ENCODE results near the gene TMEM170A.
"Not testable (repeated sequence)": the region's sequence is repeated elsewhere in the genome, so short reads cannot be mapped to it uniquely, and the experiment has no call there.

TMEM170A gene, protein sequence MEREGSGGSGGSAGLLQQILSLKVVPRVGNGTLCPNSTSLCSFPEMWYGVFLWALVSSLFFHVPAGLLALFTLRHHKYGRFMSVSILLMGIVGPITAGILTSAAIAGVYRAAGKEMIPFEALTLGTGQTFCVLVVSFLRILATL

DNA sequence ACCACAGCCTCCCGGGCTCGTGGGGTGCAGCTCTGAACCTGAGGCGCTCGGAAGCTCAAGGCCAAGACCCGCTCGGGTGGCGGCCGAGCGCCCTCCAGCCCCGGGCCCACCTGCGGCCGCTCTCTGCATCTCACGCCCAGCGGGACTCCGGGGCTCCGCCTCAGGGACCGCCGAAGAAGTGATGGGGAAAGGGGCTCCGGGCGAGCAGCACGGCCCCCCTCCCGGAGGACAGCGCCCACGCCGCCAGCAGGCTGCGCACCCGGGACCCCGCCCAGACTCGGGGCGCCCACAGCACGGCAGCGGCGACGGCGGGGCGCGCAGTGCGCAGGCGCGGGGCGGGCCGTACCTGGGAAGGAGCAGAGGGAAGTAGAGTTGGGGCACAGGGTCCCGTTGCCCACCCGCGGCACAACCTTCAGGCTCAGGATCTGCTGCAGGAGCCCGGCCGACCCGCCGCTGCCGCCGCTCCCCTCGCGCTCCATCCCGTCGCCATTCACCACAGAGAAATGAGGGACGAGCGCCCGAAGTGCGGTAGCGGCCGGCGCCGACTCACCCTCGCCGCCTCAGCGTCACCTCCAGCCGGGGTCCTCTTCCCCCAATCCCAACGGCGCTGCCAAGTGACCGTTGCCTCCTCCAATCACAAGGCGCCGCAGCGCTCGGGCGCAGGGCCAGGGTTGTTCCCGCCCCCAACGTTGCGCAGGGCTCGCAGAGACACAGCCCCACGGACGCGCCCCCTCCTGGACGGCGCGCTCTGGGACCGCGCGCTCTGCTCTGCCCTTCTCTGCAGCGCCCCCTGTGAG is at the start of gene TMEM170A:
TMEM170A (minus strand) TSS at position 568 of the 797 bp plus-strand sequence; CDS start at position 479, 89 bp downstream.
- DNase-seq = peak; percentile 86

DNA sequence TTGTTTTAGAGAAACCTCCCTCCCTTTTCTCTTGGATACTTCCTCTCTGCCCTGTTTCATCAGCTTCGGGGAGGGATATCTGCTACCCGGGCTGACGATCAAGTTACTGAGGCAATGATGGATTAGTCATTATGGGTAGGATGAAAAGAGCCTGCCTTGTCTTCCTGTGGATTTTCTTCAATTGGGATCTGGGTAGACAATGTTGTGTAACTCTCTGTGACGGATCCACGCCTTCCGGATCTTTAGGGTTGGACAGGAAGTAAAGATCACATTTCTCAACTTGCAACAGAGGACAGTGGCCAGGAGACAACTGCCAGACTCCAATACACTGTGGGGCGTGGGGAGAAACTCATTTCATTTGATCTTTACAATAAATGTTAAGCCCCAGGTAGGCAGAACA is 42.1 kb upstream of the TMEM170A start:
- DNase-seq = no peak

DNA sequence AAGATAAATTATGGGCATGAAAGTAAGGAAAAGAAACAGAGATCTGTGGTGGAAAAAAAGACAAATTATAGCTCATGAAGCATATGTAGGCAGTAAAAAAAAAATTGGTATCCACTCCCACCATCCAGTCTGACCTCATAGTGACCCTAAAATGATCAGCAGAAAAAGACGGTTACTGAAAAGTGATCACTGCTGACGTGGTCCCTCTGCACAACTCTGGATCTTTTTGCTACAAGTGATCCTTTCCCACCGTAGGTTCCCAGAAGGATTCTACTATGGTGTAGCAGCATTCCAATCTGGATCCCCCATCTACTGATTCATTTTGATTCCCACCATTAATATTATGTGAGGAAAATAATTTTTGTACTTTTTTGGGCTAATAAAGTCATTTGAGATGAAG is 41.6 kb upstream of the TMEM170A start:
- no peak for DNase-seq

DNA sequence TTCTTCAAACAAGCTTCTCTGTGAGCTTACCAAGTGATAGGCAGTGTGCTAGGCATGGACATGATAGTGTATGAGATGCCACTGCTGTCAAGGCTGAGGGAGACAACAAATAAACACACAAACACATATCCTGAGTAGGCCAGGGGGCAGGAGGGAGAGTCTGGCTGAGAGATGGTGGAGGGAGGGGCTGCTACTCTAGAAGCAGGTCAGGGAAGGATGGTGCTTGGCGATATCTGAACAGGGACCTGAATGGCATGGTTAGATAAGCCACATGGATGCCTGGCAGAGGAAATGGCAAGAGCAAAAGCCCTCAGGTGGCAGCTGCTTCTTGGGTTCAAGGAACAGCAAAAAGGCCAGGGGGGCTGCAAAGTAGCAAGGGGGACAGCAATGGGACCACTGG is 39.3 kb upstream of the TMEM170A start:
- DNase-seq = no peak

DNA sequence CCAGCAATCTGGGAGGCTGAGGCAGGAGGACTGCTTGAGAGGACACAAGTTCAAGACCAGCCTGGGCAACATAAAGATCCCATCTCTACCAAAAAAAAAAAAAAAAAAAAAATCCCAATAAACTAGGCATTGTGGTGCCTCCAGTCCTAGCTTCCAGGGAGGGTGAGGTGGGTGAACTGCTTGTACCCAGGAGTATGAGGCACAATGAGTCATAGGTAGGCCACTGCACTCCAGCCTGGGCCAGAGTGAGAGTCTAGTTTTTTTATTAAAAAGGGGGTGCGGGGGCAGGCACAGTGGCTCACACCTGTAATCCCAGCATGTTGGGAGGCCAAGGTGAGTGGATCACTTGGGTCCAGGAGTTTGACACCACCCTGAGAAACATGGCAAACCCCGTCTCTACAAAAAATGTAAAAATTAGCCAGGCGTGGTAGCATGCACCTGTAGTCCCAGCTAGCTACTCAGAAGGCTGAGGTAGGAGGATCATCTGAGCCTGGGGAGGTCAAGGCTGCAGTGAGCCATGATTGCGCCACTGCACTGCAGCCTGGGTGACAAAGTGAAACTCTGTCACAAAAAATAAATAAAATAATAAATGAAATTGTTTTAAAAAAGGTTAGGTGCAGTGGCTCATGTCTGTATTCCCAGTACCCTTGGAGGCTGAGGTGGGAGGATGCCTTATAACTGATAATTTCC is 38.6 kb upstream of the TMEM170A start:
- no peak for DNase-seq

DNA sequence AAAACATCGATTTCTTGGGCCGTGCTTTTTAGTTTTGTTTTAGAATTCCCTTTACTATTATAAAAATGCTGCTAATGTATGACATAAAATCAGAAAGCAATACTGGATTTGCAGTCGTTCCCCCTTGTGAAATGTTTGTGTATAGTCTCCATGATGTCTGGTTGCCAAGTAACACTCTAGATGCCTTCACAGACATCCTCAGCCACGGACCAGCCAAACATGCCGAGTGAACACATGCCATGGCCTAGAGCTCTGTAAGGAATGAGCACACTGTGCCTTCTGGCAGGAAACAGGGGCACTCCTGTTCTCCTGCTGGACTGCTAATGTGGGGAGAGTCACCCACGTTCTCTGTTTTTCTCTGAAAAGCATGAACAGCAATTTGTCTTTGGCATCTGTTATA is 37.3 kb upstream of the TMEM170A start:
- not testable (repeated sequence) for DNase-seq

DNA sequence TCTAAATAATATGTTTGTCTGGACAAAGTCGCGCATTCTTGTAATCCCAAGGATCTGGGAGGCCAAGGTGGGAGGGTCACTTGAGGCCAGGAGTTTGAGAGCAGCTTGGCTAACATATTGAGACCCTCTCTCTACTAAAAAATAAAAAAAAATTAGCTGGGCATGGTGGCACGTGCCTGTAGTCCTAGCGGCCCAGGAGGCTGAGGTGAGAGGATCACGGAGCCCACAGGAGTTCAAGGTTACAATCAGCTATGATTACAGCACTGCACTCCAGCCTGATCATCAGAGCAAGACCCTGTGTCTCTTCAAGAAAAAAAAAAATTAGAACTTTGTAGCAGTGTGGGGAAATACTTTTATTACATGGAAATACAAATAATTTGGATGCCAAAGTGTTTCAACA is 36.9 kb upstream of the TMEM170A start:
- DNase-seq = no peak

DNA sequence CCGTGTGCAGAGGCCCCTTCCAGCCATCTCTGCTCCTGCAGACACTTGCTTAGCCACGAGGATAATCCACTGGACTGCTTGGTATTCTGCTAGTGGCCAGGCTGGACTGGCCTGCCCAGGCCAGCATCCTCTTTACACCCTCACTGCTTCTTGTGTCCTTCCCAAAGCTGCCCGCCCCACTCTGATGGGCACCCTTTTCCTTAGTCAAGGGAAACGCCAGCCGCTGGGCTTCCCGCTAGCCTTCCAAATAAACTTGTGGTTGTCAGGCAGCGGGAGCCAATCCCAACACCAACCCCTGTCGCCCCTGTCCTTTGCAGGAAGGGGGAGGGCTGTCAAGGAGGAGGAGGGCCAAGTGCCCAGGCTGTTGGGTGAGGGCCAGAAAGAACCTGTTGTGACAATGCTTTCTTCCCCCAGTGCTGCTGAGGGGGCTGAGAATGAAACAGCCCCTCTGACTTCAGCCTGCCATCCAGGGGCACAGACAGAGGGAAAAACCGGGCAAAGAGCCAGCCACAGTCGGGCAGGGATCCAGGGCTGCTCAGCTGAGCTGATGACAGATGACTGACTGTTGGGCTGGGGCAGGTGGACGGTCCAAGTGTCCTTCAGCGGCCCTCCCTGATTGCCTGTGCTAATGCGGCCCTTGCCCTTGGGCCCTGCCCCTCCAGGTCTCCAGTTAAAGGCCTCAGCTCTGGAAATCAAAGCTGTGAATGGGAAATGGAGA is 34.3 kb upstream of the TMEM170A start:
- DNase-seq = not testable (repeated sequence)

DNA sequence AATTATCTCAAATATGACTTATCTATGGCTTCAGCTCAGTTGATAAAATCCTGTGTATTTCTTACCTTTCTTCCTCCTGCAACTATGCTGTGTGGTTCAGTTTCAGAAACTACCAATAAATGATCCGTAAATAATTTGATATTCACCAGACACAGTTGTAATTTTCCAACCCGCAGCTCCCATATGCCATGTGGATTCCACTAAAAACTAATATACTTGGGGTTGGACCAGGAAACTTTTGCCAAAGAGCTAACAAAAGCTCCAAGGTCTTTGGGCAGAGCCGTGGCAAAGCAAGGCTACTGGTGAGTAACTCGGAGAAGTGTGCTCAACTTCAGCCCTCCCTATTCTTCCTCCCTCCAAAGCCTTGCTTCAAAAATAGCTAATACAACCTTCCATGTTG is 33.1 kb upstream of the TMEM170A start:
- no peak for DNase-seq

DNA sequence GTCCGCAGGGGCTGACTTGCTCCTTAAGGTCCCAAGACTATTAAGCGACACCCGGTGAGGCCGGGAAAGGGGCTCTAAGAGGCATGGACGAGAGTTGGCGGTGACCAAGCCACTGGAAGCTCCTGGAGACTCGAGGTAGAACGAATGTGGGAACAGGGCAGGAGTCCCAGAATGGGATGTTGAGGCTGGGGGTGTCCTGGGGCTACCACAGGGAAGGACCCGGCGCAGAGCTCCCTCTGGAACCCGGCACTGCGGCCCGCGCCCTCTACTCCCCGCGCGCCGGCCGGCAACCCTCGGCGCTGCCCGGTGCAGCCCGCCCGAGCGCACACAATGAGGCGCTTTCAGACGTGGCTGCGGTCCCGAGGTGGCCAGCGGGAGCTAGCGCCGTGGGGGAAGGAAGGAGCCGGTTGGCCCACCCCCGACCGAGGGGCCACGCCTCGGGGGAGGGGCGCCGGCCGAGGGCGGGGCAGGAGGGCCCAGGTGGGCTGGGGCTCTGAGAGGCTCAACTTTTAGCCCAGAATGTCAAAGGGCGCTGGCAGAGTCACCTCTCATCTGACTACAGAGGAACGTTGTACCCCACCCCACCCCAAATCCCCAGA is 30.7 kb upstream of the TMEM170A start, which contains the start of gene CHST6:
CHST6 (minus strand) TSS at position 366 of the 599 bp plus-strand sequence. CDS start 15,613 bp downstream, outside the sequence.
- DNase-seq = no peak

DNA sequence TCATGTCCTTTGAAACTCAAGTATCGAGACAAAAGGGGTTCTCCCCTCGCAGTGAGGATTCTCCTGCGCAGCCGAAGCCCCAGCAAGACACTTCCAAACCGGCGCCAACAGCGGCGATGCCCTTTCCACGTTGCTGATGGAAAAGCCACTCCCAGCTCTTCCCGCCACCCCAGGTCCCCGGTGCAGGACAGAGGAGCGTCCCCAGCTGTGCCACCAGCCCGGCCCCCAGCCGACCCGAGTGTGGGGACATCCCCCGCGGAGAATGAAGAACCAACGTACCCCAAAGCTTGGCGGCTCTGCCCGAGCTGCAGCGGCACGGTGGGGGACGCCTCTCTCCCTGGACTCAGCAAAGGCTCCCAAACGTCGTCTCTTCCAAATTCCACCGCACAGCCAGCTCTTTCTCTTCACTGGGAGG is 30.2 kb upstream of the TMEM170A start:
- DNase-seq = no peak

DNA sequence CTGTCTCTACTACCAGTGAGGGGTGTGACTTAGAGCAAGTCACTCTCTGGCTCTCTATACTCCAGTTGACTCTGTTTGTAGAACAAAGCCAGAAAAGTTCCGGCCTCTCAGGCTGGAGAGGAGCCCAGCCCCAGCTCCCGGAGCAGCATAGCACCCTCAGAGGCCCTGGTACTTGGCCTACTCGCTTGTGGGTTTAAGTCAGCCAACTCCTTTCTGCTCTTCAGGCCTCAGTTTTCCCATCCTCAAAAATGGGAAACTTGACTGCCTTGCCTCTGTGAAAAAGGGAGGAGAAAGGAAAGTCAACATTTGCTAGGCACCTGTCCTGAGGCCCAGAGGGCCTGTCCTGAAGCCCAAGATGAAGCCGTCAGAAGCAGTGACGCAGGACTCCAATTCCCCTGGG is 29.7 kb upstream of the TMEM170A start:
- no peak for DNase-seq

DNA sequence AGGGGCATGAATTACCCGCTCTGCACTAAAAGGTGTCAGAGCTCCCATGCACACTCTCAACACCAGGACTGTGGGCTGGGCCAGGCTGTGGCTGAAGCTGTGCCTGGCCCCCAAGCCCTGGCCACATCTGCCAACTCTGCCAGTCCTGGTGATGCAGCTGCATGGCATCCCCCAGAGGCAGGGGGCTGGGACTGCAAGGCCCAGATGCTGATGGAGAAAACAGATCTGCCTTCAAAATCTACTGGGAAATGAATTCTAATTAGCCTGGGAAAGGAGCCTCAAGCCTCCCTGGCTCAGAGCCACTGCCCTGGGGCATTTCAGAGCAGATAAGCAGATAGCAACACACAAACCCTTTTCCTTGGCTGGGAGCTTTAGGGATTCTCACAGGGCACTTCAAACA is 27.4 kb upstream of the TMEM170A start:
- DNase-seq = no peak

DNA sequence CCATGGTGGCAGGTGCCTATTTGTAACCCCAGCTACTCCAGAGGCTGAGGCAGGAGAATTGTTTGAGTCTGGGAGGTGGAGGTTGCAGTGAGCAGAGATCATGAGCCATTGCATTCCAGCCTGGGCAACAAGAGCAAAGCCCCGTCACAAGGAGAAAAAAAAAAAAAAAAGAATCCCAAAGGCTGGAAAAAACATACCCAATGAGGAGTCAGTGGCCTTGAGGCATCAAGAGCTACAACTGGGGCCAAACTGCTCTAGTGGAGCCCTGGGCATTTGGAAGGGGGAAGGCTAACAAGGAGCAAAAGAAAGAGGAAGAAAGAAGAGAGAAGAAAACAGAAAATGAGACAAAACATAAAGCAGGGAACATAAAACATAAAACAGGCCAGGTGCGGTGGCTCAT is 23.8 kb upstream of the TMEM170A start:
- no peak for DNase-seq

DNA sequence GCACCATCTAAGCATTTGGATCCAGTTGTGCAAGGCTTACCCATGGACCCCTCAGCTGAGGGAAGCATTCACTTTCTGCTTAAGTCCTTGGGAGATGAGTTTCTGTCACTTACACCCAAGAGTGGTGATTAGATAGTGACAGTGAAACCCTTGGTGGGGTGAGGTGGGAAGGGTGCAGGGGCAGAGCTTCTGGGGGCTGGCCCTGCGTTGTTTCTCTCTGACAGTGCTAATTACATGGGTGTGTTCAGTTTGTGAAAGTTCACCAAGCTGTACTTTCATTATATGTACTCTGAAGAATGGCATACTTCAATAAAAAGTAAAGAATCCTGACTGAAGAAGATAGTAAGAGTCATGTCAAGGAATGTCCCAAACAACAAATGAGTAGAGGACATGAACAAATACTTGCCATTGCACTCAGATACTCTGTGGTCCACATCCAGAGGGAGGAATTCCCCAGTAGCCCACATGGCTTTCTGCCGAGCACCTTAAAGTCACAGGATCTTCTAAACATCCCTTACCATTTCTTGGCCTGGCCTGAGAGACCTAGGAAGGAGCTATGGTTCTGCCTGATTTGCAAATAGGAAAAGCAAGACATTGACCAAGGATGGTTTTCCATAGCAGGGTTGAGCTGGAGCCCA is 22.3 kb upstream of the TMEM170A start:
- DNase-seq = no peak

DNA sequence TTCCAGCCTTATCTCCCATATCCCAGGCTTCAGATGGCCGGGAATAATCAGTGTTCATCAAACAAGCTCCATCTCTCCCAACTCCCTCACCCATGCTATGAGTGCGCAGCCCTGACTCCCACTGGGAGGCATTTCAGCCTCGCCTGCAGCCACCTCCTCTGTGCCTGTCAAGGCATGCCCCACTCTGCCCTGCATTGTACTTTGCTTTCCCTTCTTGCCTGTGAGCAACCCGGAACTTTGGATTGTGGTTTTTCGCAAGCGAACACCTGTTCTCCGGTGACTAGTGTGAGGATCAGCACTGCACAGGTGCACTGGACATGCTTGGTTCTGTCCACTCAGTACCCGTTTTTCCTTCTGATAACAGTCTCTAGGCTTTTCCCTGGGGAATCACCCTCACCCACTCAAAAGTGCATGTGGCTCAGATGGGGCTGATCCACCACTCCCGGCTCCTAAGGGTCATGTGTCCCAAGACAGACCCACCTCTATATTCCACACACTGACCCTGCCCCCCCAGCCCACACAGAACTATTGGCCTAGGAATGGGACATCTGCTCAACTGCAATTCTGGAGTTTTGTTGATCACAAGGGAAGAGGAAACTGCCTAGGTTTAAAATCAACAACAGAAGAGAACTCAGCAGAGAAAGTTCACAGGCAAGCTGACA is 21.7 kb upstream of the TMEM170A start:
- peak; percentile 63 for DNase-seq

DNA sequence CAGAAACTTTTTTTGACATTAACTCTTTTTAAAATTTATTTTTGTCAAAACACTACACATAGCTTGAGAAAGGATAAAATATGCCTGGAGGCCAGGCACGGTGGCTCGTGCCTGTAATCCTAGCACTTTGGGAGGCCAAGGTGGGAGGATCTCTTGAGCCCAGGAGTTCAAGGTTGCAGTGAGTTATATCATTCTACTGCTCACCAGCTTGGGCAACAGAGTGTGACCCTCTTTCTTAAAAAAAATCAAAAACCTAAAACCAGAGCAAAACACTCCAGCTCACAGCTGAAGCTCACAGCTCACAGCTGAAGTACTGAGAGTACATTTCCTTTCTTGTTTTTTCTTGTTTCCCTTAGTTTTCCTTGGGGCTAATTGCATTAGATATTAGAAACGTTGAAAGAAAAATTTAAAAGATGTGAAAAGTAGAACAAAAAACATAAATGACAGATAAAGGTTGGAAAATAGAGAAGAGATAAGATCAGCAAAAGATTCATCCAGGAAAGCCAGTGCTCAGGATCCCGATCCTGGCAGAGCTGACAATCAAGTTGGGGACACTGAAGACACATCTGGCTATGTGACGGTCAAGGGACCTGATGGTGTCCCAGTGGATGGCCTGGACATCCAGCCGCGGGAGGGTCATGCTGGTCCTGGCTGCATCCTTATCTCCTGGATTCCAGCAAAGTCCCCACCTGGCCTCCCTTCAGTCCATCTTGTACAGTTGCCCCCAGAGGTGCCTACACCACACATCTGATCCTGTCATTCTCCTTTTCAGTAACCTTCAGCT is 20.9 kb upstream of the TMEM170A start:
- DNase-seq = no peak

DNA sequence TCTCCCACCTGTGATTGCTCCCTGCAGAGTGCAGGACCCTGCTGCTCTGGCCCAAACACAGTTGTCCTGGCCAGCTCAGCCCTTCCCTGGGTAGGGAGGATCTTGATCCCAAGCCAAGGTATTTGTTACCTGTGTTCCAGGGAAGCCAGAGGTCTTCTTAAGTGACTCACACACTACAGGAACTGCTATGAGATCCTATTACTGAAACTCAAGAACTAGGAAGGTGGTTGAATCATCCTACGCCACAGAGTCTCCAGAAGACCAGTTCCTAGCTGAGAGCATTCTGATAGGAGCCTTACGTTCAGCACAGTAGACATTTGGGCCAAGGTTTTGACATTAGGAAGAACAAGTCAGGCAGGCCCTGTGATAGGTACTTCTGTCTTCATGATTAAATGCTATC is 18.7 kb upstream of the TMEM170A start:
- no peak for DNase-seq

DNA sequence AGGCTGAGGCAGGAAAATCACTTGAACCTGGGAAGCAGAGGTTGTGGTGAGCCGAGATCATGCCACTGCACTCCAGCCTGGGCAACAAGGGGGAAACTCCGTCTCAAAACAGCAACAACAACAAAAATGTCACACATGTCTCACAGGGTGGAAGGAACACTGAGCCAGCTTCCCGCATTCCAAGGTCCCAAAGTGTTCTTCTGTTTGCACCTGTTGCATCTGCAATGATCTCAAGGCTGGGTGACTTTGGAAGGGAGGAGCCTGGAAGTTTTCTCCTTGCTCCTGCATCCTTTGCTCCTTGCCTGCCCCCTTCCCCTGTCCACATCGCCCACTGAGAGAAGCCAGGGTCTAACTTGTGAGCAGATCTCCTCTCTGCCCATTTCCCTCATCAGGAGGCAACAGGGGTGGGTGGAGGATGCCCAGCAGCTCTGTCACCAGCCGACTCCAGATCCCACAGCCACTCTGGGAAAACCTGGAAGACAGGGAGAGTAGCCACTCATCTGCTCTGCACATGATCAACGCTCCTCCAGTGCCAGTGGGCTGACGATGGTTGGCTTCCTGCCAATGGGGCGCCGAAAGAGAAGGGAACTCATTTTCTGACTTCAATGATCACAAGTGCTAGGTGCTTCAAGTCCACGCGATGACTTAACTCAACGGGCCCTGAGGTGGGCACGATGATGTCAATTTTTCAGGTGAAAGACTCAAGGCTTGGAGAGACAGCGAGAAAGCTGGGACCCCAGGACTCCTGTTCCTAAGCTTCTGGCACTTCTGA is 18.1 kb upstream of the TMEM170A start:
- no peak for DNase-seq

DNA sequence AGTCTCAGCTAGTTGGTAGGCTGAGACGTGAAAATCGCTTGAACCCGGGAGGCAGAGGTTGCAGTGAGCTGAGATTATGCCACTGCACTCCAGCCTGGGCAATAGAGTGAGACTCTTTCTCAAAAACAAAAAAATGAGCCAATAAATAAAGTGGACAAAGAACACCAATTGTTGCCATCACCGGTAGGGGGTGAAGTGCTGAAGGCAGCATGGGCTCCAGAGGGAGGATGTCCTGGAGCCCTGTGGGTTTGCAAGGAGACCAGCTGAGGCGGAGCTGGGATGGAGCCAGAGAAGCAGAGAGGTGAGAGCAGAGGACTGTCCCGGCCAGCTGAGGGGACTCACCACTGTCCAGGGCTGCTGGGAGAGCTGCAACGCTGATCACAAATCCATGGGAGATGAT is 17.0 kb upstream of the TMEM170A start:
- no peak for DNase-seq

Measured in NCI-H510A (cell line).